ENCODE results near the gene ZNF850.

Gene ZNF850

GRCh38 chr19:36685835-36686234 is 86.8 kb downstream of the ZNF850 start:
- POLR2A ChIA-PET: interaction anchor here (1.0 to 2.4 kb wide), 3 partner anchors 19 to 153 kb away, joined by 3 to 20 read pairs (median 3); partner anchors contain the start of gene ZNF461
- H3K36me3 ChIP-seq (ENCODE audit: control insufficient read depth in 2 of 2, insufficient read depth in 1 of 2, low read length in 2 of 2): peaks cover 48 to 73% of the 10 kb centered on the region in 2 experiments
- H3K9me3 ChIP-seq (ENCODE audit: control insufficient read depth, insufficient read depth, low read depth, low read length): peaks cover 30% of the 10 kb centered on the region
- TF ChIP-seq, protein P1, sequence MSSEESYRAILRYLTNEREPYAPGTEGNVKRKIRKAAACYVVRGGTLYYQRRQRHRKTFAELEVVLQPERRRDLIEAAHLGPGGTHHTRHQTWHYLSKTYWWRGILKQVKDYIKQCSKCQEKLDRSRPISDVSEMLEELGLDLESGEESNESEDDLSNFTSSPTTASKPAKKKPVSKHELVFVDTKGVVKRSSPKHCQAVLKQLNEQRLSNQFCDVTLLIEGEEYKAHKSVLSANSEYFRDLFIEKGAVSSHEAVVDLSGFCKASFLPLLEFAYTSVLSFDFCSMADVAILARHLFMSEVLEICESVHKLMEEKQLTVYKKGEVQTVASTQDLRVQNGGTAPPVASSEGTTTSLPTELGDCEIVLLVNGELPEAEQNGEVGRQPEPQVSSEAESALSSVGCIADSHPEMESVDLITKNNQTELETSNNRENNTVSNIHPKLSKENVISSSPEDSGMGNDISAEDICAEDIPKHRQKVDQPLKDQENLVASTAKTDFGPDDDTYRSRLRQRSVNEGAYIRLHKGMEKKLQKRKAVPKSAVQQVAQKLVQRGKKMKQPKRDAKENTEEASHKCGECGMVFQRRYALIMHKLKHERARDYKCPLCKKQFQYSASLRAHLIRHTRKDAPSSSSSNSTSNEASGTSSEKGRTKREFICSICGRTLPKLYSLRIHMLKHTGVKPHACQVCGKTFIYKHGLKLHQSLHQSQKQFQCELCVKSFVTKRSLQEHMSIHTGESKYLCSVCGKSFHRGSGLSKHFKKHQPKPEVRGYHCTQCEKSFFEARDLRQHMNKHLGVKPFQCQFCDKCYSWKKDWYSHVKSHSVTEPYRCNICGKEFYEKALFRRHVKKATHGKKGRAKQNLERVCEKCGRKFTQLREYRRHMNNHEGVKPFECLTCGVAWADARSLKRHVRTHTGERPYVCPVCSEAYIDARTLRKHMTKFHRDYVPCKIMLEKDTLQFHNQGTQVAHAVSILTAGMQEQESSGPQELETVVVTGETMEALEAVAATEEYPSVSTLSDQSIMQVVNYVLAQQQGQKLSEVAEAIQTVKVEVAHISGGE (tag by site-specific recombination; conservative IDR thresholded peaks at IDR 0.05; ENCODE audit: low read depth): no peak
- no peak for TF ChIP-seq ZNF776 (tag by site-specific recombination; IDR thresholded peaks at IDR 0.05; ENCODE audit: borderline replicate concordance)
- H3K27ac ChIP-seq (ENCODE audit: extremely low read depth, low read depth, low read length): no peak overlapping the region
- CTCF ChIA-PET: no interaction called here
- H3K4me1 ChIP-seq (ENCODE audit: control insufficient read depth, insufficient read depth, low read length): peaks cover 10% of the 10 kb centered on the region; the same call in 1 of the 2 replicates
- no peak overlapping the region for H3K4me3 ChIP-seq (ENCODE audit: low read depth, low read length)

DNA sequence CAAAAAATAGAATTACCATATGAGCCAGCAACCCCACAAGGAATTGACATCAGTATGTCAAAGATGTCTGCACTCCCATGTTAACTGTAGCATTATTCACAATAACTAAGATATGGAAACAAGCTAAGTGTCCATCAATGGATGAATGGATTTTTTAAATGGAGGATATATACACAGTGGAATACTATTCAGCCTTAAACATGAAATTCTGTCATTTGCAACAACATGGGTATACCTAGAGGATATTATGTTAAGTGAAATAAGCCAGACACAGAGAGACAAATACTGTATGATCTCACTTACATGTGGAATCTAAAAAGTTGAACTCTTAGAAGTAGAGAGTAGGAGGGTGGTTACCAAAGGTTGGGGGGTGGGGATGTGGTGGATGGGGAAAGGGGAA is 93.2 kb downstream of the ZNF850 start:
- TF ChIP-seq YY2 (tag by site-specific recombination; IDR thresholded peaks at IDR 0.05) (no peak), ZNF146 (tag by site-specific recombination; IDR thresholded peaks at IDR 0.05) (peak; percentile 90), HOXA7 (CRISPR knock-in tag; IDR thresholded peaks at IDR 0.05; ENCODE audit: borderline replicate concordance) (no peak)
- TF ChIP-seq, protein P2, sequence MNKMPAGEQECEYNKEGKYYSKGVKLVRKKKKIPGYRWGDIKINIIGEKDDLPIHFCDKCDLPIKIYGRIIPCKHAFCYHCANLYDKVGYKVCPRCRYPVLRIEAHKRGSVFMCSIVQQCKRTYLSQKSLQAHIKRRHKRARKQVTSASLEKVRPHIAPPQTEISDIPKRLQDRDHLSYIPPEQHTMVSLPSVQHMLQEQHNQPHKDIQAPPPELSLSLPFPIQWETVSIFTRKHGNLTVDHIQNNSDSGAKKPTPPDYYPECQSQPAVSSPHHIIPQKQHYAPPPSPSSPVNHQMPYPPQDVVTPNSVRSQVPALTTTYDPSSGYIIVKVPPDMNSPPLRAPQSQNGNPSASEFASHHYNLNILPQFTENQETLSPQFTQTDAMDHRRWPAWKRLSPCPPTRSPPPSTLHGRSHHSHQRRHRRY (tag by site-specific recombination; IDR thresholded peaks at IDR 0.05): no peak
- TF ChIP-seq, protein P3, sequence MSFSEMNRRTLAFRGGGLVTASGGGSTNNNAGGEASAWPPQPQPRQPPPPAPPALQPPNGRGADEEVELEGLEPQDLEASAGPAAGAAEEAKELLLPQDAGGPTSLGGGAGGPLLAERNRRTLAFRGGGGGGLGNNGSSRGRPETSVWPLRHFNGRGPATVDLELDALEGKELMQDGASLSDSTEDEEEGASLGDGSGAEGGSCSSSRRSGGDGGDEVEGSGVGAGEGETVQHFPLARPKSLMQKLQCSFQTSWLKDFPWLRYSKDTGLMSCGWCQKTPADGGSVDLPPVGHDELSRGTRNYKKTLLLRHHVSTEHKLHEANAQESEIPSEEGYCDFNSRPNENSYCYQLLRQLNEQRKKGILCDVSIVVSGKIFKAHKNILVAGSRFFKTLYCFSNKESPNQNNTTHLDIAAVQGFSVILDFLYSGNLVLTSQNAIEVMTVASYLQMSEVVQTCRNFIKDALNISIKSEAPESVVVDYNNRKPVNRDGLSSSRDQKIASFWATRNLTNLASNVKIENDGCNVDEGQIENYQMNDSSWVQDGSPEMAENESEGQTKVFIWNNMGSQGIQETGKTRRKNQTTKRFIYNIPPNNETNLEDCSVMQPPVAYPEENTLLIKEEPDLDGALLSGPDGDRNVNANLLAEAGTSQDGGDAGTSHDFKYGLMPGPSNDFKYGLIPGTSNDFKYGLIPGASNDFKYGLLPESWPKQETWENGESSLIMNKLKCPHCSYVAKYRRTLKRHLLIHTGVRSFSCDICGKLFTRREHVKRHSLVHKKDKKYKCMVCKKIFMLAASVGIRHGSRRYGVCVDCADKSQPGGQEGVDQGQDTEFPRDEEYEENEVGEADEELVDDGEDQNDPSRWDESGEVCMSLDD (tag by site-specific recombination; IDR thresholded peaks at IDR 0.05): no peak
- H3K27ac ChIP-seq (ENCODE audit: extremely low read depth, low read depth, low read length): no peak overlapping the region
- H3K4me1 ChIP-seq (ENCODE audit: control insufficient read depth, insufficient read depth, low read length): no peaks in the 10 kb centered on the region
- H3K36me3 ChIP-seq (ENCODE audit: control insufficient read depth in 2 of 2, insufficient read depth in 1 of 2, low read length in 2 of 2): peaks cover 55 to 87% of the 10 kb centered on the region in 2 experiments
- H3K4me3 ChIP-seq (ENCODE audit: low read depth, low read length): no peak overlapping the region
- peaks cover 35% of the 10 kb centered on the region for H3K9me3 ChIP-seq (ENCODE audit: control insufficient read depth, insufficient read depth, low read depth, low read length)
- ChIA-PET POLR2A (no interaction called here), CTCF (no interaction called here)

DNA sequence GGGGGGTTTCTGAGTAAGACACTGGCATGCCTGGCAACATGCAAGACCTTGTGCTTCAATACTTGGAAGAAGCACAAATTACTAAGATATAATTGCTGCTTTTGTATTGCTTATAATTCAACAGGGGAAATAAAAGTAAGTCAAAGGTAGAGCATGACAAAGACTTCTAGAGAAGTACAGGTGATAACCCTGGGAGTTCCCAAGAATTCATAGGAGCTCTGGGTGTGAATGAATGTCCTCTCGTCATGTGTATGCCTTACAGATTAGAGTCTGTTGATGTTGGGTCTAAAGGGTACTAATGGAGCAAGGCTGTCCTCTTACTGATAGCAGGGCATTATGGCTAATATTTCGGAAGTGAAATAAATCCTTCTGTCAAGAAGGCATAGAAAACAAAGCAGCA is 98.4 kb downstream of the ZNF850 start:
- Histone ChIP-seq H3K4me1 (ENCODE audit: control insufficient read depth, insufficient read depth, low read length) (no peaks in the 10 kb centered on the region), H3K9me3 (ENCODE audit: control insufficient read depth, insufficient read depth, low read depth, low read length) (peaks cover 34% of the 10 kb centered on the region), H3K4me3 (ENCODE audit: low read depth, low read length) (no peak overlapping the region), H3K36me3 (ENCODE audit: control insufficient read depth in 2 of 2, insufficient read depth in 1 of 2, low read length in 2 of 2) (peaks cover 49 to 50% of the 10 kb centered on the region in 2 experiments), H3K27ac (ENCODE audit: extremely low read depth, low read depth, low read length) (no peak overlapping the region)
- POLR2A ChIA-PET: no interaction called here
- TF ChIP-seq ZNF221 (tag by site-specific recombination; IDR thresholded peaks at IDR 0.05; ENCODE audit: borderline replicate concordance) (no peak), ZNF449 (tag by site-specific recombination; IDR thresholded peaks at IDR 0.05) (no peak), GFI1B (tag by site-specific recombination; IDR thresholded peaks at IDR 0.05) (no peak), ZBTB20 (tag by site-specific recombination; IDR thresholded peaks at IDR 0.05) (no peak), KLF10 (tag by site-specific recombination; IDR thresholded peaks at IDR 0.05) (no peak), ZBTB8A (tag by site-specific recombination; IDR thresholded peaks at IDR 0.05) (no peak)
- TF ChIP-seq, protein P1 (tag by site-specific recombination; conservative IDR thresholded peaks at IDR 0.05; ENCODE audit: low read depth): no peak
- CTCF ChIA-PET: no interaction called here

All from HEK293 (cell line).